Mucosa of stomach (tissue), 1 donor: ENCODE data around the gene BCL2L1.

Source experiments
- H3K27me3 ChIP-seq: one replicate; pipeline ENCODE4 v1.7.0; 2013; ENCODE audit warnings: mild to moderate bottlenecking, low read length; ENCODE audit not compliant: control insufficient read depth, insufficient read depth
- H3K36me3 ChIP-seq: one replicate; pipeline ENCODE4 v1.7.0; 2013; ENCODE audit warnings: low read length; ENCODE audit not compliant: control insufficient read depth, insufficient read depth
- H3K4me1 ChIP-seq: one replicate; pipeline ENCODE4 v1.7.0; 2013; ENCODE audit warnings: mild to moderate bottlenecking, low read length; ENCODE audit not compliant: control insufficient read depth, insufficient read depth
- H3K4me3 ChIP-seq: one replicate; pipeline ENCODE4 v1.7.0; 2013; ENCODE audit warnings: low read length
- H3K9ac ChIP-seq: one replicate; pipeline ENCODE4 v1.7.0; 2013; ENCODE audit warnings: mild to moderate bottlenecking, low read length, moderate library complexity
- H3K9me3 ChIP-seq: one replicate; pipeline ENCODE4 v1.7.0; 2013; ENCODE audit warnings: mild to moderate bottlenecking, low read length, moderate library complexity; ENCODE audit not compliant: control insufficient read depth
- donor health status: Pancreatic carcinoma.

Gene BCL2L1

GRCh38 chr20:31711179-31712111, 11.2 kb downstream of the BCL2L1 start:
- no peak overlapping the region for H3K4me3 ChIP-seq
- peak overlapping the region; percentile 63 for H3K9ac ChIP-seq
- no peaks in the 10 kb centered on the region for H3K27me3 ChIP-seq
- no peaks in the 10 kb centered on the region for H3K9me3 ChIP-seq
- peaks cover 79% of the 10 kb centered on the region for H3K4me1 ChIP-seq
- H3K36me3 ChIP-seq, result peaks cover 18% of the 10 kb centered on the region

- no peaks in the 10 kb centered on the region for H3K27me3 ChIP-seq
- peaks cover 79% of the 10 kb centered on the region for H3K4me1 ChIP-seq
- peaks cover 17% of the 10 kb centered on the region for H3K36me3 ChIP-seq
- H3K9me3 ChIP-seq, result no peaks in the 10 kb centered on the region
- H3K9ac ChIP-seq, result peak overlapping the region; percentile 63
- no peak overlapping the region for H3K4me3 ChIP-seq
These were observed 12.1 kb downstream of the BCL2L1 start for GRCh38 chr20:31710423-31711108.

- Histone ChIP-seq H3K36me3 (peaks cover 12% of the 10 kb centered on the region), H3K27me3 (no peaks in the 10 kb centered on the region), H3K4me3 (no peak overlapping the region), H3K9ac (no peak overlapping the region), H3K9me3 (no peaks in the 10 kb centered on the region), H3K4me1 (peaks cover 86% of the 10 kb centered on the region)
These were observed 12.7 kb downstream of the BCL2L1 start for GRCh38 chr20:31709939-31710338.

GRCh38 chr20:31708736-31709534, 13.7 kb downstream of the BCL2L1 start:
- peak overlapping the region; percentile 31 for H3K9ac ChIP-seq

GRCh38 chr20:31707994-31708735, 14.5 kb downstream of the BCL2L1 start:
- H3K4me1 ChIP-seq, result peaks cover 86% of the 10 kb centered on the region
- peak overlapping the region; percentile 31 for H3K9ac ChIP-seq
- H3K4me3 ChIP-seq, result no peak overlapping the region
- H3K27me3 ChIP-seq, result no peaks in the 10 kb centered on the region
- no peaks in the 10 kb centered on the region for H3K9me3 ChIP-seq
- H3K36me3 ChIP-seq, result peaks cover 4% of the 10 kb centered on the region

More at GRCh38 chr20:31708736-31709534, 13.7 kb downstream of the BCL2L1 start:
- H3K27me3 ChIP-seq, result no peaks in the 10 kb centered on the region
- H3K9me3 ChIP-seq, result no peaks in the 10 kb centered on the region
- peaks cover 92% of the 10 kb centered on the region for H3K4me1 ChIP-seq
- peaks cover 11% of the 10 kb centered on the region for H3K36me3 ChIP-seq
- no peak overlapping the region for H3K4me3 ChIP-seq

GRCh38 chr20:31707258-31707615, 15.4 kb downstream of the BCL2L1 start:
- peaks cover 76% of the 10 kb centered on the region for H3K4me1 ChIP-seq
- H3K9me3 ChIP-seq, result no peaks in the 10 kb centered on the region
- peaks cover 4% of the 10 kb centered on the region for H3K36me3 ChIP-seq
- H3K9ac ChIP-seq, result no peak overlapping the region
- no peaks in the 10 kb centered on the region for H3K27me3 ChIP-seq
- no peak overlapping the region for H3K4me3 ChIP-seq

- Histone ChIP-seq H3K36me3 (peaks cover 4% of the 10 kb centered on the region), H3K27me3 (no peaks in the 10 kb centered on the region), H3K4me1 (peaks cover 71% of the 10 kb centered on the region), H3K4me3 (no peak overlapping the region), H3K9me3 (no peaks in the 10 kb centered on the region), H3K9ac (no peak overlapping the region)
These were observed 15.9 kb downstream of the BCL2L1 start for GRCh38 chr20:31706607-31707257.

GRCh38 chr20:31705598-31706597, 16.8 kb downstream of the BCL2L1 start:
- H3K9me3 ChIP-seq, result no peaks in the 10 kb centered on the region
- H3K27me3 ChIP-seq, result no peaks in the 10 kb centered on the region
- no peak overlapping the region for H3K4me3 ChIP-seq
- H3K4me1 ChIP-seq, result peaks cover 63% of the 10 kb centered on the region
- no peak overlapping the region for H3K9ac ChIP-seq
- H3K36me3 ChIP-seq, result peaks cover 4% of the 10 kb centered on the region

GRCh38 chr20:31705191-31705590, 17.5 kb downstream of the BCL2L1 start:
- peak overlapping the region; percentile 15 for H3K9ac ChIP-seq
- H3K36me3 ChIP-seq, result peaks cover 4% of the 10 kb centered on the region

More at GRCh38 chr20:31705191-31705590, 17.5 kb downstream of the BCL2L1 start:
- H3K4me1 ChIP-seq, result peaks cover 60% of the 10 kb centered on the region
- no peak overlapping the region for H3K4me3 ChIP-seq
- H3K9me3 ChIP-seq, result no peaks in the 10 kb centered on the region
- no peaks in the 10 kb centered on the region for H3K27me3 ChIP-seq
